ENCODE measurements around the gene PCDHA1. TPM values are rescaled to one million over a fixed set of nuclear protein-coding genes. Genes with fewer than 3 reads are reported as not detected.
"Not testable (repeated sequence)": the region's sequence is repeated elsewhere in the genome, so short reads cannot be mapped to it uniquely, and the experiment has no call there.

Gene PCDHA1
- total RNA-seq, 1 donor from 2014 or later, result not detected

DNA sequence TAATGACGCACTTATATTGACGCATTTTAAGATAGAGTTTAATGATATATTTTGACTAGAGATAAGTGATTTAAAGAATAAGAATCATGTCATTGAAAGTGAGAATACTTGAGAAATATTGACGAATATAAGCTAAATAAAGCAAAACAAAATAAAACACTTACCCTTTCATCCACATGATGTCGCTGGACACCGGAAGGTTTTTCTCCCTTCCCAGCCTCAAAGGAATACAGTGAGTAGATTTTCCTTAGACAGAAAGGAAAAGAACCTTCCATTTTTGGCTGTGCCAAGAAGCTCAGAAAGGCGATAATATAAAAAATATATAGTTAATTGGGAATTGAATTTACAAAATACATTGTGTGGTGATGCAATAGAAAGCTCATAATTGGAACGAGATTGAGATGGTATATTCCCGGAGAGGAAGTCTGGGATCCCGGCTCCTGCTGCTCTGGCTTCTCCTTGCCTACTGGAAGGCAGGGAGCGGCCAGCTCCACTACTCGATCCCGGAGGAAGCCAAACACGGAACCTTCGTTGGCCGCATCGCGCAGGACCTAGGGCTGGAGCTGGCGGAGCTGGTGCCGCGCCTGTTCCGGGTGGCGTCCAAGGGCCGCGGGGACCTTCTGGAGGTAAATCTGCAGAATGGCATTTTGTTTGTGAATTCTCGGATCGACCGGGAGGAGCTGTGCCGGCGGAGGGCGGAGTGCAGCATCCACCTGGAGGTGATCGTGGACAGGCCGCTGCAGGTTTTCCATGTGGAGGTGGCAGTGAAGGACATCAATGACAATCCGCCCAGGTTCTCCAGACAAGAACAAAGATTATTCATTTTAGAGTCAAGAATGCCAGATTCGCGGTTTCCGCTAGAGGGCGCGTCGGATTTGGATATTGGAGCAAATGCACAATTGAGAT, 35.7 kb downstream of the PCDHA1 start, which contains the start of gene PCDHA5:
TSS of gene PCDHA5 (plus strand) at position 239 of the 906 bp plus-strand sequence.
- H3K36me3 Mint-ChIP-seq (ENCODE audit: low read depth), result peaks cover 43% of the 10 kb centered on the region
- H3K27ac Mint-ChIP-seq (ENCODE audit: unreplicated experiment), result no peak within 1 kb of the TSS
- no peak within 1 kb of the TSS for H3K4me3 Mint-ChIP-seq
- no peak for TF ChIP-seq CTCF (conservative IDR thresholded peaks at IDR 0.05)
- no peaks in the 10 kb centered on the region for H3K27me3 Mint-ChIP-seq (ENCODE audit: low read depth)
- H3K4me1 Mint-ChIP-seq, result no peaks in the 10 kb centered on the region
- DNase-seq (ENCODE audit: low read depth, low spot score), result no peak
- H3K9me3 Mint-ChIP-seq, result peaks cover 3% of the 10 kb centered on the region

- Mint-ChIP-seq H3K4me3 (no peak overlapping the region), H3K27ac (ENCODE audit: unreplicated experiment) (no peak overlapping the region), H3K36me3 (ENCODE audit: low read depth) (peaks cover 49% of the 10 kb centered on the region), H3K27me3 (ENCODE audit: low read depth) (no peaks in the 10 kb centered on the region), H3K4me1 (peaks cover 4% of the 10 kb centered on the region), H3K9me3 (peaks cover 3% of the 10 kb centered on the region)
- no peak for DNase-seq (ENCODE audit: low read depth, low spot score)
- no peak for TF ChIP-seq CTCF (conservative IDR thresholded peaks at IDR 0.05)
These were observed 36.3 kb downstream of the PCDHA1 start for GRCh38 chr5:140822281-140822629.

GRCh38 chr5:140822969-140823368, 37.0 kb downstream of the PCDHA1 start:
- not testable (repeated sequence) for H3K9me3 Mint-ChIP-seq; H3K27ac Mint-ChIP-seq (ENCODE audit: unreplicated experiment); H3K4me1 Mint-ChIP-seq; H3K27me3 Mint-ChIP-seq (ENCODE audit: low read depth); DNase-seq (ENCODE audit: low read depth, low spot score); H3K4me3 Mint-ChIP-seq
- H3K36me3 Mint-ChIP-seq (ENCODE audit: low read depth), result peaks cover 46% of the 10 kb centered on the region

DNA sequence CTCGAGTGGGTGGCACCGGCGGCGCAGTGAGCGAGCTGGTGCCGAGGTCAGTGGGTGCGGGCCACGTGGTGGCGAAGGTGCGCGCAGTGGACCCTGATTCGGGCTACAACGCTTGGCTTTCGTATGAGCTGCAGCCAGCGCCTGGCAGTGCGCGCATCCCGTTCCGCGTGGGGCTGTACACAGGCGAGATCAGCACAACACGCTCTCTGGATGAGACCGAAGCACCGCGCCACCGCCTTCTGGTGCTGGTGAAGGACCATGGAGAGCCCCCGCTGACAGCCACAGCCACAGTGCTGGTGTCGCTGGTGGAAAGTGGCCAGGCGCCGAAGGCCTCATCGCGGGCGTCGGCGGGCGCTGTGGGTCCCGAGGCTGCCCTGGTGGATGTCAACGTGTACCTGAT, 37.5 kb downstream of the PCDHA1 start:
- Mint-ChIP-seq H3K4me3 (no peak overlapping the region), H3K9me3 (peaks cover 5% of the 10 kb centered on the region), H3K27ac (ENCODE audit: unreplicated experiment) (no peak overlapping the region), H3K4me1 (peaks cover 7% of the 10 kb centered on the region), H3K27me3 (ENCODE audit: low read depth) (no peaks in the 10 kb centered on the region), H3K36me3 (ENCODE audit: low read depth) (peaks cover 44% of the 10 kb centered on the region)
- DNase-seq (ENCODE audit: low read depth, low spot score), result no peak
- TF ChIP-seq CTCF (conservative IDR thresholded peaks at IDR 0.05), result no peak

DNA sequence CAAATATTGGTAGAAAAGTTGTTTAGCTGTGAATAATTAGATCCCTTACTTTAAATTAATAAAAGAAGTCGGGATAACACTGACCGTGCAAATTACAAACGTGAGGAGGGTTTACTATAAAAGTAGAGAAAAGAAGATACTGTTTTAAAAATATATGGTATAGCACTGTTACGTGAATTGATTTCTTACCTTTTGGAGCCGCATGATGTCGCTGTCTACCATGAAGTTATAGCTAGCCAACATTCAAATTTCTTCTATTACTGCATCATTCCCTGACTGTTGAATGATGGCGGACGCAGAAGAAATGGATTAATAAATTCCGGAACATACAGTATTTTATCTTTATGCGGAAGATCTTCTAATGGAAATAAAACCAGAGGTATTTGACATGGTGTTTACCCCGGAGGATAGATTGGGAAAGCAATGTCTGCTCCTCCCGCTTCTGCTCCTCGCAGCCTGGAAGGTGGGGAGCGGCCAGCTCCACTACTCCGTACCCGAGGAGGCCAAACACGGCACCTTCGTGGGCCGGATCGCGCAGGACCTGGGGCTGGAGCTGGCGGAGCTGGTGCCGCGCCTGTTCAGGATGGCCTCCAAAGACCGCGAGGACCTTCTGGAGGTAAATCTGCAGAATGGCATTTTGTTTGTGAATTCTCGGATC, 41.9 kb downstream of the PCDHA1 start, which contains the start of gene PCDHA6:
TSS of gene PCDHA6 (plus strand) at position 257 of the 658 bp plus-strand sequence. CDS start at position 389, 132 bp downstream.
- Mint-ChIP-seq H3K4me1 (peaks cover 10% of the 10 kb centered on the region), H3K27ac (ENCODE audit: unreplicated experiment) (peak within 1 kb of the TSS; percentile 92)
- TF ChIP-seq CTCF (conservative IDR thresholded peaks at IDR 0.05), result peak; percentile 69

GRCh38 chr5:140828362-140828737, 42.4 kb downstream of the PCDHA1 start:
- peak; percentile 45 for TF ChIP-seq CTCF (conservative IDR thresholded peaks at IDR 0.05)
- H3K27ac Mint-ChIP-seq (ENCODE audit: unreplicated experiment), result peak overlapping the region; percentile 92
- H3K27me3 Mint-ChIP-seq (ENCODE audit: low read depth), result no peaks in the 10 kb centered on the region
- H3K9me3 Mint-ChIP-seq, result peaks cover 12% of the 10 kb centered on the region
- H3K4me1 Mint-ChIP-seq, result peaks cover 10% of the 10 kb centered on the region
- DNase-seq (ENCODE audit: low read depth, low spot score), result no peak
- H3K36me3 Mint-ChIP-seq (ENCODE audit: low read depth), result peaks cover 58% of the 10 kb centered on the region
- peak overlapping the region; percentile 87 for H3K4me3 Mint-ChIP-seq

More for the DNA sequence above, 41.9 kb downstream of the PCDHA1 start, which contains the start of gene PCDHA6:
- Mint-ChIP-seq H3K4me3 (peak within 1 kb of the TSS; percentile 87), H3K36me3 (ENCODE audit: low read depth) (peaks cover 57% of the 10 kb centered on the region), H3K27me3 (ENCODE audit: low read depth) (no peaks in the 10 kb centered on the region), H3K9me3 (peaks cover 9% of the 10 kb centered on the region)
- DNase-seq (ENCODE audit: low read depth, low spot score), result no peak

GRCh38 chr5:140829511-140830501, 43.9 kb downstream of the PCDHA1 start:
- peaks cover 14% of the 10 kb centered on the region for H3K9me3 Mint-ChIP-seq
- H3K27me3 Mint-ChIP-seq (ENCODE audit: low read depth), result not testable (repeated sequence)
- H3K36me3 Mint-ChIP-seq (ENCODE audit: low read depth), result peaks cover 66% of the 10 kb centered on the region

More at GRCh38 chr5:140829511-140830501, 43.9 kb downstream of the PCDHA1 start:
- DNase-seq (ENCODE audit: low read depth, low spot score); H3K4me3 Mint-ChIP-seq; H3K27ac Mint-ChIP-seq (ENCODE audit: unreplicated experiment); H3K4me1 Mint-ChIP-seq: not testable (repeated sequence)

Measured in neural crest cell (in vitro differentiated cells).